ENCODE results near the gene SLX4IP. TPM values are rescaled to one million over a fixed set of nuclear protein-coding genes. Genes with fewer than 3 reads are reported as not detected.
"Not testable (repeated sequence)": the region's sequence is repeated elsewhere in the genome, so short reads cannot be mapped to it uniquely, and the experiment has no call there.

The SLX4IP gene
- 2.2 and 2.6 TPM in 2 replicates for total RNA-seq

DNA sequence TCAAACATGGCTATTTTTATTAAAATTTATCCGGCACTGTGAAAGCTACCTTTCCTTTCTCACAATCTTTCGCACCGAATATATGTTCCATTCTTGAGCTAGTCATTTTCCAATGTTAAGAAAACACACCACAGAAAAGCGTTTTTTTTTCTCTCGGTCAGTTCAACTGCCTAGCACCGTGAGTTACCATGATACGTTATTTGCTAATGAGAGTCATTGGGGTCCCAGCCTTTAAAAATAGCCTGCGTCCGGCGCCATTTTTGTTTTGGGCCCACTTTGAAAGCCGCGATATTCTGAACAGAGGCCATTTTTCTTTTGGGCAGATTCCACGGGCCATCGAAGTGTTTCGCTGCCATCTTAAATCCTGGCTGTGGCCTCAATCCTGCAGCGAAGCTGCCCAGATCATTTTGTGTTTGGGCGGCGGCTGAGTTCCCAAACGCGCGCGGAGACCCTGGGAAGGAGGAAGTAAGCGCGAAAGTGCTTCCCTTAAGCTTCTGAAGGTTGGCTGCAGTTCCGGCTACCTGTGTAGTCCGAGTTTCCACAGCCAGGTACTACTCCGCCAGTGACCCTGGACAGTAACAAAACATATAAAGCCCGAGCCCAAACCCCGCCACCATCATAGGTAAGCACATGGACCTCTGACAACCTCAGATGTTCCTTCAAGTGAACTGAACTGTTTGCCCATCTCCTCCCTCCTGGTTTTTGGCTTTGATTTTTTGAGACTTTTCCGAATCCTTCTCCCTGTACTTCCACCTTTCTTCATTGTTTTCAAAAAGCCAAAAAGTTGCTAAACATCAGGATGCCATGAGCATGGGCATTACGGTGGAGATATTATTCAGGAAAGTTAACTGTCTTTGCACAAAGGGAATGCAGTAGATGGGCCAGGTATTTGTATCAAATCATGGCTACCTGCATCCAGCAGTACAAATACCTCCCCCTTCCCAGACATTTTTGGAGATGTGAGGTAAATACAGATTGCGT is at the start of gene SLX4IP:
TSS of gene SLX4IP (plus strand) at position 474 of the 981 bp plus-strand sequence. CDS start 22,900 bp downstream, outside the sequence.
- TF ChIP-seq, protein P1, sequence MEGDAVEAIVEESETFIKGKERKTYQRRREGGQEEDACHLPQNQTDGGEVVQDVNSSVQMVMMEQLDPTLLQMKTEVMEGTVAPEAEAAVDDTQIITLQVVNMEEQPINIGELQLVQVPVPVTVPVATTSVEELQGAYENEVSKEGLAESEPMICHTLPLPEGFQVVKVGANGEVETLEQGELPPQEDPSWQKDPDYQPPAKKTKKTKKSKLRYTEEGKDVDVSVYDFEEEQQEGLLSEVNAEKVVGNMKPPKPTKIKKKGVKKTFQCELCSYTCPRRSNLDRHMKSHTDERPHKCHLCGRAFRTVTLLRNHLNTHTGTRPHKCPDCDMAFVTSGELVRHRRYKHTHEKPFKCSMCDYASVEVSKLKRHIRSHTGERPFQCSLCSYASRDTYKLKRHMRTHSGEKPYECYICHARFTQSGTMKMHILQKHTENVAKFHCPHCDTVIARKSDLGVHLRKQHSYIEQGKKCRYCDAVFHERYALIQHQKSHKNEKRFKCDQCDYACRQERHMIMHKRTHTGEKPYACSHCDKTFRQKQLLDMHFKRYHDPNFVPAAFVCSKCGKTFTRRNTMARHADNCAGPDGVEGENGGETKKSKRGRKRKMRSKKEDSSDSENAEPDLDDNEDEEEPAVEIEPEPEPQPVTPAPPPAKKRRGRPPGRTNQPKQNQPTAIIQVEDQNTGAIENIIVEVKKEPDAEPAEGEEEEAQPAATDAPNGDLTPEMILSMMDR (conservative IDR thresholded peaks at IDR 0.05; ENCODE audit: low read depth, low read length) = no peak
- DNase-seq (ENCODE audit: low read depth) = peak; percentile 88
- H3K4me3 ChIP-seq (ENCODE audit: low read depth, low read length) = peak within 1 kb of the TSS; percentile 83

DNA sequence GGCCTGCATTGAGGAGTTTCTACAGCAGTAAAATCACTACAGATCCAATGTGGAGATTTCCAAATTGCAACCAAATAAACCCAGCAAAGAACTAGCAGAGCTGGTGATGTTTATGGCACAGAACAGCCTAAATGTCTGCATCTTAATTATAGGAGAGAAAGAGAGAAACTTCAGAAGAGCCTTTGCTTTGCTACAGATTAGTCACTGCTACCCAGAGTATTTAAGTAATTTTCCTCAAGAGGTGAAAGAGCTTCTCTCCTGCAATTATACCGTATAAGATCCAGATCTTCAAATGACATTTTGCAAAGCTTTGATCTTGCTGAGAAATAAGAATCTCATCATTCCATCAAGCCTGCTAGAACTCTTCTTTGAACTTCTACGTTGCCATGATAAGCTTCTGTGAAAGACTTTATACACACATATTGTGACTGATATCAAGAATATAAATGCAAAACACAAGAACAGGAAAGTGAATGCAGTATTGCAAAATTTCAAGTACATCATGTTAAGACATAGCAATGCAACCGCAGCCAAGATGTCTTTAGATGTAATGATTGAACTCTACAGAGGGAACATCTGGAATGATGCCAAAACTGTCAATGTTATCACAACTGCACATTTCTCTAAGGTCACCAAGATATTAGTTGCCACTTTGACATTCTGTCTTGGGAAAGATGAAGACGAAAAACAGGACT is 49.1 kb upstream of the SLX4IP start:
- TF ChIP-seq, protein P1 (conservative IDR thresholded peaks at IDR 0.05; ENCODE audit: low read depth, low read length) = no peak
- H3K4me3 ChIP-seq (ENCODE audit: low read depth, low read length) = no peak overlapping the region
- DNase-seq (ENCODE audit: low read depth) = no peak

DNA sequence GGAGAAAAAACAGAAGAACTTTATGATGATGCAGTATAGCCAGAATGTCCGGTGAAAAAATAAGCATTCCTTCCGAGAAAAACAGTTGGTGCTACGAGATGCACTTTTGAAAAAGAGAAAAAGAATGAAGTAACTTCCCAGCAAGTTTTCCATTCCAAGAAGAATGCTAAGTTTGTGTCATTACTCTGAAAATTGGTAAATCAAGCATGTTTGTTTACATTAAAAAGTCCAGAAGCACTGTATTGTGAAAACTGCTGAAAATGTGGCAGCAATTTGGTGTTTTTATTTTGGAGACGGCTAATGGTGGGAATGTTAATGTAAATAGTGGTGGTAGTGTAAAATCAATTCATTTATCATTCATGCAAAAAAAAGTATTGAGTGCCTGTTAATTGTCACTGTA is 47.4 kb upstream of the SLX4IP start:
- TF ChIP-seq, protein P1 (conservative IDR thresholded peaks at IDR 0.05; ENCODE audit: low read depth, low read length) = no peak
- DNase-seq (ENCODE audit: low read depth) = no peak
- H3K4me3 ChIP-seq (ENCODE audit: low read depth, low read length) = no peak overlapping the region

DNA sequence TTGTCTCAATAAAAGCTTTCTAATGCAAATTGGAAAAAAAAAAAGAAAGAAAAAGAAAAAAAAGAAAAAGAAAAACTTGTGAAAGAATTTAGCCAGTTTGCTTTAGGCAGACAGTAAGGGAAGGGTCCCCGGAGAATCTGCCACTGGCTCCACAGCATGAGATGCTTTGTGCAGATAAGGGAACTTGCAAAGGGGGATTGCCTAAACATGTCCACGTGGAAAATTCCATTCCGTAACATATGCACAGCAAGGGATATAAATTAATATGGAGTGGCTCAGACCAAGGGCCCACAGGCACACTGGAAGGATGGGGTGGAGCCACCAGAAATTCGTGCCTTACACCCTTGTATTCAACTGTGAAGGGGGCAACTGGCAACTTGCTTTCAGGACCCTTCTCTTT is 46.5 kb upstream of the SLX4IP start:
- no peak for DNase-seq (ENCODE audit: low read depth)
- TF ChIP-seq, protein P1 (conservative IDR thresholded peaks at IDR 0.05; ENCODE audit: low read depth, low read length) = no peak
- H3K4me3 ChIP-seq (ENCODE audit: low read depth, low read length) = no peak overlapping the region

DNA sequence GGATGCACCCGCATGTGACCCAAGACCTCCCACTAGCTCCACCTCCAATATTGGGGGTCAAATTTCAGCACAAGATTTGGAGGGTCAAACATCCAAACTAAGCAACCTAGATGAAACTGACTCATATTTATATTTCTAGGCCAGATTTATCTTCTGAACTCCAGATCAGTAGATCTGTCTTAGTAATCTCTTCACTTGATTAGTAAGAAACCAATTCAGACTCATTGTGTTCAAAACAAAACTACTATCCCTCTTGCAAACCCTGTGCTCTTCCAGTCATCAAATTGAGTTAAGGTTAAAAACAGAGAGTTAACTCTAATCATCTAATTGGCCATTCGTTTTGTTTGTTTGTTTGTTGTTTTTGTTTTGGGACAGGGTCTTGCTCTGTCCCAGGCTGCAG is 44.4 kb upstream of the SLX4IP start:
- DNase-seq (ENCODE audit: low read depth) = no peak
- TF ChIP-seq, protein P1 (conservative IDR thresholded peaks at IDR 0.05; ENCODE audit: low read depth, low read length) = no peak
- H3K4me3 ChIP-seq (ENCODE audit: low read depth, low read length) = no peak overlapping the region

DNA sequence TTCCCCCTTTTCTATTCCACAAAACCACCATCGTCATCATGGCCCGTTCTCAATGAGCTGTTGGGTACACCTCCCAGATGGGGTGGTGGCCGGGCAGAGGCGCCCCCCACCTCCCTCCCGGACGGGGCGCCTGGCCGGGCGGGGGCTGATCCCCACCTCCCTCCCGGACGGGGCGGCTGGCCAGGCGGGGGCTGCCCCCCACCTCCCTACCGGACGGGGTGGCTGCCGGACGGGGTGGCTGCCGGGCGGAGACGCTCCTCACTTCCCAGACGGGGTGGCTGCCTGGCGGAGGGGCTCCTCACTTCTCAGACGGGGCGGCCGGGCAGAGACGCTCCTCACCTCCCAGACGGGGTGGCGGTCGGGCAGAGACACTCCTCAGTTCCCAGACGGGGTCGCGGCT is 40.4 kb upstream of the SLX4IP start:
- not testable (repeated sequence) for DNase-seq (ENCODE audit: low read depth); H3K4me3 ChIP-seq (ENCODE audit: low read depth, low read length)

DNA sequence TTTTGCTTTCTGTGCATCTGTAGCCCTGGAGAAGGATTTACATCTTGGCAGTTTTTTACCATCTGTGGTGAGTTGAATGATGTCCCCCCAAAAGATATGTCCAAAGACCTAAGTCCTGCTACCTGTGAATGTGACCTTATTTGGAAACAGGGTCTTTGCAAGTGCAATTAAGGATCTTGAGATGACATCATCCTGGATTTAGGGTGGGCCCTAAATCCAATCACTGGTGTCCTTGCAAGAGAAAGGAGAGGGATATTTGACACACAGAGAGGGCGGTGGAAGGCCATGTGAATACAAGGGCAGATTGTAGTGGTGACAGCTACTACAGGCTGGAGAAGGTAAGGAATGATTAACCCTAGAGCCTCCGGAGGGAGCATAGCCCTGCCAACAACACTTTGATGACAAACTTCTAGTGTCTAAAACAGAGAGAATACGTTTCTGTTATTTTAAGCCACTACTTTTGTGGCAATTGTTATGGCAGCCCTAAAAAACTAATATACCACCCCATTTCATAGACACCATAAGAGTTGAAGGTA is 36.2 kb upstream of the SLX4IP start:
- H3K4me3 ChIP-seq (ENCODE audit: low read depth, low read length) = no peak overlapping the region
- no peak for DNase-seq (ENCODE audit: low read depth)
- TF ChIP-seq, protein P1 (conservative IDR thresholded peaks at IDR 0.05; ENCODE audit: low read depth, low read length) = no peak
